ENCODE results near the gene ZBTB16. TPM values are rescaled to one million over a fixed set of nuclear protein-coding genes. Genes with fewer than 3 reads are reported as not detected.

The ZBTB16 gene
- total RNA-seq, 4 donors from 2014 or later, result 82.7 to 375 (median 189) TPM

DNA sequence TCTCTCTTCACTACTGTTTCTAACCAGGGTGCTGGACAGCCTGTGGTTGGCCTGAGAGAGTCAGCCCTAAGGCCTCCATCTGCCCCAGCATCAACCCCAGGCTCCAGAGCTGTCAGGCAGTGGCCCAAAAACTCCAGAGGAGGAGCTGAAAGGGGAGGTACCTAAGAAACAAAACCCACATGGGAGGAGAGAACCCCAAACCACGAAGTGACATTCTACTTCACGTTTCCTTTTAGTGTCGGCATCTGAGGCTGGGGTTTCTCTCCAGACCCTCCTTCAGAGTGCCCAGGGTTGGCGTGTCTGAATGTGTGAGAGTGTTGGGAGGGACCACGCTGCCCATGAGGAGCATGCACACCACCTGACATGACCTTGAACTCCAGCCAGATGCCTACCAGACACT lies 166.8 kb downstream of the ZBTB16 start:
- no peak for ATAC-seq (ENCODE audit: low FRiP score)
- DNase-seq (ENCODE audit: low spot score), result no peak
- TF ChIP-seq, protein P1, sequence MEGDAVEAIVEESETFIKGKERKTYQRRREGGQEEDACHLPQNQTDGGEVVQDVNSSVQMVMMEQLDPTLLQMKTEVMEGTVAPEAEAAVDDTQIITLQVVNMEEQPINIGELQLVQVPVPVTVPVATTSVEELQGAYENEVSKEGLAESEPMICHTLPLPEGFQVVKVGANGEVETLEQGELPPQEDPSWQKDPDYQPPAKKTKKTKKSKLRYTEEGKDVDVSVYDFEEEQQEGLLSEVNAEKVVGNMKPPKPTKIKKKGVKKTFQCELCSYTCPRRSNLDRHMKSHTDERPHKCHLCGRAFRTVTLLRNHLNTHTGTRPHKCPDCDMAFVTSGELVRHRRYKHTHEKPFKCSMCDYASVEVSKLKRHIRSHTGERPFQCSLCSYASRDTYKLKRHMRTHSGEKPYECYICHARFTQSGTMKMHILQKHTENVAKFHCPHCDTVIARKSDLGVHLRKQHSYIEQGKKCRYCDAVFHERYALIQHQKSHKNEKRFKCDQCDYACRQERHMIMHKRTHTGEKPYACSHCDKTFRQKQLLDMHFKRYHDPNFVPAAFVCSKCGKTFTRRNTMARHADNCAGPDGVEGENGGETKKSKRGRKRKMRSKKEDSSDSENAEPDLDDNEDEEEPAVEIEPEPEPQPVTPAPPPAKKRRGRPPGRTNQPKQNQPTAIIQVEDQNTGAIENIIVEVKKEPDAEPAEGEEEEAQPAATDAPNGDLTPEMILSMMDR (IDR thresholded peaks at IDR 0.05), result no peak

DNA sequence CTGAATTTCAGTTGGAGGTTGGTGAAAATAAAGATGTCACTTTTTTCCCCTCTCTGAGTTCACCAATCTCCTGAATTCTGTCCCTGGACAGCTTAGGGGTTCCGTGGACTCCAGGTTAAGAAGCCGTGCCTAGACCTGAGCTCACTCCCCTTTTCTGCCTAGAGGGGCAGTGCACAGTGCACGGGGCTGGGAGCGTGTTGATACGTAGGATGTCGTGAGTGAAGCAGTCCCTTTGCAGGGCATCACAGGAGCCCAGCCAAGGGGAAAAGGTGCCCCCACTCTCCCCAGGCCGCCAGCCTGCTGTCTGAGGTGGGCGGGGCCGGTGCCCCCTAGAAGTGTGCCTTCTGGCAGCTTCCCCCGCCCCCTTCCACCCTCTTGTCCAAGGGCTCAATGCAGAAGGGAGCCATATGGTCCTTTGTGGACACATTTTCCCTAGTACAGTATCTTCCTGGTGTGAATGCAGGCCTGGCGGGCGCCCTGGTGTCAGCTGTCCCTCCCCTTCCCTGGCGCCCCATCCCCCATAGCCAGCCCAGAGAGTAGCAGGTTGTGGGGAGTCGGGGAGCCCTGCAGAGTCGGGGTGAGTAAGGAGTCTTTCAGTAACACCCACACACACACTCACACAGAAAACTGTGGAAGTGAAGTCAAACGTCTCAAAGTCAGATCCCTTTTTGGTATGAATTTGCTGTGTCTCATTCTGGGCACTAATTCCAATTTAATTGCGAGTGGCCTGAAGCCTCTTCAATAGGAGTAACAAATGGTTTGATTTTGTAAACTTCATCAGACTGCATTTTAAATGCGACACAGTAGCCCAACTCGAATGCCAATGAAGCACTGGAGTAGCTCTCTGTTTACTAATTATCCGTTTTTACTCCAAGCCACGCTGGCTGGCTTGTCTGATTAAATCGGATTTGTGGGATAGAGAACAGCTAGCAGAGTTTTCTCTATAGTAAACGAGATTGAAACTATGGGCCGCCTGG lies 169.2 kb downstream of the ZBTB16 start:
- ATAC-seq (ENCODE audit: low FRiP score) (no peak), DNase-seq (ENCODE audit: low spot score) (no peak)
- TF ChIP-seq, protein P1 (IDR thresholded peaks at IDR 0.05), result no peak

DNA sequence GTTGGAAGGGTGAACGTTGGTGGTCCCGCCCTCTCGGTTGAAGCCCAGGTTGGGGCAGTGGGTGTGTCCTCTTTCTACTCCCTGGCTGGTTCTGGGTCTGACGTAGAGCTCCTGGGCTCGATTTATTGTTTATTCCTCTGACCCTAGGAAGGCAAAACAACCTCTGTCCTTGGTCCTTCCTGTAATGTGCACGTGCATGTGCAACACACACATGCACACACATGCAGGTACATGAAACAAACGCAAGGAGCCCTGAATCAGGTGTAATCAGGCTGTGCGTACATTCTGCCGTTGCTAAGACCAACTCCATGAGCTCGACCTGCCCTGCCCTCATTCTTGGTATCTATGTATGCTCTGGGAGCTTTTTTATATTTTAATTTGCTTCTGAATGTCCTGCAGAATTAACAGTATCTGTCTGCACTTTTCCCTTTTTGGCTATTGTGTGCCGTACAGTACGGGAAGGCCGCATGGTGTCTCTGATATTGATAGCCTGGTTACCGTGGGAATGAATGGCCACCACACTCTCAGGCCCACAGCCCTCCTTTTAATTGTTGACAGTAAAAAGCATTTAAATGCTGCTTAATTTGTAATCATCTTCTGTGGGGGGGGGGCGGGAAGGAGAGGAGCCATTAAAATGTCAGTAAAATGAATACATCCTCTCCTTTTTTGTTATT lies 170.7 kb downstream of the ZBTB16 start:
- no peak for ATAC-seq (ENCODE audit: low FRiP score)

DNA sequence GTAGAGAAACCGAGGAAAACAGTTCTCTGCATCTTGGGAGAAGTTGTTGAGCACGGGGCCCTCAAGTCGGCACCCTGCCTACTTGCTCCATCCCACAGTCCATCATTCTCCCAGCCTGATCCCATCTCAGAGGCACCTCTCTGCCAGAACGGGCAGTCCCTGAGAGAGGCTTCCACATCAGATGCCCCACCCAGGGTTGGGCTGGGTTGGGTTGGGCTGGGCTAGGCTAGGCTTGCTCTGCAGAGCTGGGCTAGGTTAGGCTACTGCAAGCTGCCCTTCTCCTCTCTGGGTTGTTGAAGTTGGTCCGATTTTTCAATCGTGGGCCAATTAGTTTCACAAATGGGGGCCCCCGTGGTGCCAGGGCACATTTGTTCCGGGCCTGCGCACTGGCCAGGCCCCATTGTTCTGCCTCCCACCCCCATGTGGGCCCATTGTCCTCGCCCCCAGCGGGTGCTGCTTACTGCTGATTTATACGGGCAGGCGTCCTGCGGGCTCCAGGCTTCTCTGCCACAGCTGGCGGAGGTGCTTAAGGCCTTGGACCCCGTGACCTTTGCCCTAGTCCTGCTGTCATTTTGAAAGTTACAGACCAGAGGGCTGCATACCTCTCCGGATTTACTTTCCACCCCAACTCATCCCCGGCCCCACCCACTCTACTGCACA lies 173.0 kb downstream of the ZBTB16 start:
- TF ChIP-seq, protein P1 (IDR thresholded peaks at IDR 0.05), result no peak
- ATAC-seq (ENCODE audit: low FRiP score) (no peak), DNase-seq (ENCODE audit: low spot score) (no peak)

More for the DNA sequence above, 170.7 kb downstream of the ZBTB16 start:
- no peak for DNase-seq (ENCODE audit: low spot score)
- TF ChIP-seq, protein P1 (IDR thresholded peaks at IDR 0.05), result no peak

DNA sequence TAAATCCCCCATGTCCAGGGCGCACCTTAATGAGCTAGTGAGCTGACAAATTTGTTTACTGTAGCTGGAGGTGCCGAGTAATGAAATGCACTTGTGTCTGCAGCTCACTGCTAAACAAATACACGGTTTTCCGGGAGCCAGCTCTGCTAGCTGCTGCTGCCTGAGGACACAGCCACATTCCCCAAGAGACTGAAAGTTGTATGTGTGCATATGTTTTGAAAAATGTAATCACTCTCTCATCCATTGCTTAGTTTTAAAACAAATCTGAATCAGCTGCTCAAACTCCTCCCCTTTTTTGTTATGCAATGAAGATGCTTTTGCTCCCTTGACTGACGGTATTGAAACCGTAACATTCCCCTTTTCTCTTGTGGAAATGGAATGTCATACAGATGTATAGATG lies 174.2 kb downstream of the ZBTB16 start:
- TF ChIP-seq, protein P1 (IDR thresholded peaks at IDR 0.05), result no peak
- DNase-seq (ENCODE audit: low spot score), result no peak
- no peak for ATAC-seq (ENCODE audit: low FRiP score)

DNA sequence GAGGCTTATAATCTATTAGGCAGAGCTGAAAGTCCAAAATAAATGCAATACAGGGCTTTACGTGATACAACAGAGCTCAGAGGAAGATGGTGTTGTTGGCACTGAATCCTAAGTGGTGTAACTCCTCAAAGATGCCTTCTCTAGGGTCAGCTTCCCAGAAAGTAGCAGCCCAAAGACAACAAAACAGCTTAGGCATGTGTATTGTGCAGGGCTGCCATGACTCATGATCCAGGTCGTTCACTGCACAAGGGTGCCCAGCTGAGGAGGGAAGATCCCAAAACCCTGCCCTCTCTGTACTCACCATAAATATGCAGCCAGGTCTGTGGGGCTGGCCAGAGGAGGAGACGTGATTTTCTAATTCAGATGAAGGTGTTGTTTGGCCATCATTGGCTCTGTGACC lies 177.3 kb downstream of the ZBTB16 start:
- ATAC-seq (ENCODE audit: low FRiP score) (peak; percentile 38), DNase-seq (ENCODE audit: low spot score) (no peak)
- TF ChIP-seq, protein P1 (IDR thresholded peaks at IDR 0.05), result no peak

All from omental fat pad (tissue), 4 donors.